ENCODE measurements around the gene RNF113B.

Gene RNF113B

GRCh38 chr13:98157188-98157587 is 19.9 kb downstream of the RNF113B start:
- Histone ChIP-seq H3K36me3 (ENCODE audit: control insufficient read depth, low read length) (no peaks in the 10 kb centered on the region), H3K27ac (ENCODE audit: low read depth, low read length) (no peak overlapping the region), H3K79me2 (ENCODE audit: control insufficient read depth, low read length) (no peaks in the 10 kb centered on the region), H4K20me1 (ENCODE audit: control insufficient read depth, insufficient read depth, low read depth, low read length) (no peaks in the 10 kb centered on the region), H3K9me3 (ENCODE audit: control insufficient read depth, insufficient read depth, low read length) (no peaks in the 10 kb centered on the region), H3K9me2 (replicated peaks; ENCODE audit: control insufficient read depth, low read length) (no peaks in the 10 kb centered on the region), H3K4me1 (ENCODE audit: control insufficient read depth, low read length) (no peaks in the 10 kb centered on the region), H3K27me3 (ENCODE audit: control insufficient read depth, low read length) (no peaks in the 10 kb centered on the region), H3F3A (ENCODE audit: control insufficient read depth, insufficient read depth) (no peaks in the 10 kb centered on the region), H3K4me3 (ENCODE audit: low read length) (no peak overlapping the region), H3K4me2 (ENCODE audit: low read length) (no peak overlapping the region)
- TF ChIP-seq, protein P1, sequence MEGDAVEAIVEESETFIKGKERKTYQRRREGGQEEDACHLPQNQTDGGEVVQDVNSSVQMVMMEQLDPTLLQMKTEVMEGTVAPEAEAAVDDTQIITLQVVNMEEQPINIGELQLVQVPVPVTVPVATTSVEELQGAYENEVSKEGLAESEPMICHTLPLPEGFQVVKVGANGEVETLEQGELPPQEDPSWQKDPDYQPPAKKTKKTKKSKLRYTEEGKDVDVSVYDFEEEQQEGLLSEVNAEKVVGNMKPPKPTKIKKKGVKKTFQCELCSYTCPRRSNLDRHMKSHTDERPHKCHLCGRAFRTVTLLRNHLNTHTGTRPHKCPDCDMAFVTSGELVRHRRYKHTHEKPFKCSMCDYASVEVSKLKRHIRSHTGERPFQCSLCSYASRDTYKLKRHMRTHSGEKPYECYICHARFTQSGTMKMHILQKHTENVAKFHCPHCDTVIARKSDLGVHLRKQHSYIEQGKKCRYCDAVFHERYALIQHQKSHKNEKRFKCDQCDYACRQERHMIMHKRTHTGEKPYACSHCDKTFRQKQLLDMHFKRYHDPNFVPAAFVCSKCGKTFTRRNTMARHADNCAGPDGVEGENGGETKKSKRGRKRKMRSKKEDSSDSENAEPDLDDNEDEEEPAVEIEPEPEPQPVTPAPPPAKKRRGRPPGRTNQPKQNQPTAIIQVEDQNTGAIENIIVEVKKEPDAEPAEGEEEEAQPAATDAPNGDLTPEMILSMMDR (IDR thresholded peaks at IDR 0.05; ENCODE audit: low read depth, low read length, poor library complexity, severe bottlenecking) = no peak
- TF ChIP-seq EZH2phosphoT487 (IDR thresholded peaks at IDR 0.05; ENCODE audit: borderline replicate concordance, low read length) = no peak

DNA sequence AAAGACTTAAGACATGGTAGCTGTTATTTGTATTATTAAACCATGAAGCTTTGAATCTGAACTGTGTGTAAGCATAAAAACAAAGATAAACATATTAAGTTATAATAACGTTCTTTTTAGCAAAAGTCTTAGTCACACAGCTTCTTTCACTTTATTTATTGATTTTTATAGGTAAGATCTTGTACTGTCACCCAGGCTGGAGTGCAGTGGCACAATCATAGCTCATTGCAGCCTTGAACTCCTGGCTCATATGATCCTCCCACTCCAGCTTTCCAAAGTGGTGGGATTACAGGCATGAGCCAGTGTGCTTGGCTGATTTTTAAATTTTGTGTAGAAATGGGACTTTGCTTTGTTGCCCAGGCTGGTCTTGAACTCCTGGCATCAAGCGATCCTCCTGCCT is 20.8 kb downstream of the RNF113B start:
- no peaks in the 10 kb centered on the region for H4K20me1 ChIP-seq (ENCODE audit: control insufficient read depth, insufficient read depth, low read depth, low read length)
- H3K9me3 ChIP-seq (ENCODE audit: control insufficient read depth, insufficient read depth, low read length) = no peaks in the 10 kb centered on the region
- H3K27ac ChIP-seq (ENCODE audit: low read depth, low read length) = no peak overlapping the region
- no peaks in the 10 kb centered on the region for H3K4me1 ChIP-seq (ENCODE audit: control insufficient read depth, low read length)
- no peaks in the 10 kb centered on the region for H3K36me3 ChIP-seq (ENCODE audit: control insufficient read depth, low read length)
- H3K9me2 ChIP-seq (replicated peaks; ENCODE audit: control insufficient read depth, low read length) = no peaks in the 10 kb centered on the region
- no peak overlapping the region for H3K4me2 ChIP-seq (ENCODE audit: low read length)
- no peaks in the 10 kb centered on the region for H3F3A ChIP-seq (ENCODE audit: control insufficient read depth, insufficient read depth)
- no peak overlapping the region for H3K4me3 ChIP-seq (ENCODE audit: low read length)
- no peaks in the 10 kb centered on the region for H3K27me3 ChIP-seq (ENCODE audit: control insufficient read depth, low read length)
- H3K79me2 ChIP-seq (ENCODE audit: control insufficient read depth, low read length) = no peaks in the 10 kb centered on the region
- TF ChIP-seq EZH2phosphoT487 (IDR thresholded peaks at IDR 0.05; ENCODE audit: borderline replicate concordance, low read length) = no peak
- TF ChIP-seq, protein P1 (IDR thresholded peaks at IDR 0.05; ENCODE audit: low read depth, low read length, poor library complexity, severe bottlenecking) = no peak

DNA sequence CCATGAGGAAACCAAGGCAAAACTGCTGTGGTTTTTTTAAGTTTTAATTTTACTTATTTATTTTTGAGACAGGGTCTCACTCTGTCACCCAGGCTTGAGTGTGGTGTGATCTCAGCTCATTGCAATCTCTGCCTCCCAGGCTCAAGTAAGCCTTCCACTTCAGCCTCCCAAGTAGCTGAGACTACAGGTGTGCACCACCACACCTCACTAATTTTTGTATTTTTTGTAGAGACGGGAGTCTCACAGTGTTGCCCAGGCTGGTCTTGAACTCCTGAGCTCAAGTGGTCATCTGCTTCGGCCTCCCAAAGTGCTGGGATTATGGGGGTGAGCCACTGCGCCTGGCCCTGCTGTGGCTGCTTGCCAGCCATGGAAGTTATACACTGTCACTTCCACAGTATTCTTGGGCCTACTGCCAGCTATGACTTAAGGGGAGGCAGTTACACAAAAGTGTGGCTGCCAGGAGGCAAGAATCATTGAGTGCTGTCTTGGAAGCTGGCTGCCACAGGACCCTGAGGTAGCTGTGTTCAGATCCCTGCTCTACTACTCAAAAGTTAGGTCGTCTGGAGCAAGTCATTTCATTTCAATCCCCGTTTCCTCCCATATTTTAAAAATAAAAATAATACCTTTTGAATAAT is 21.5 kb downstream of the RNF113B start:
- no peak for TF ChIP-seq EZH2phosphoT487 (IDR thresholded peaks at IDR 0.05; ENCODE audit: borderline replicate concordance, low read length)
- TF ChIP-seq, protein P1 (IDR thresholded peaks at IDR 0.05; ENCODE audit: low read depth, low read length, poor library complexity, severe bottlenecking) = no peak
- H4K20me1 ChIP-seq (ENCODE audit: control insufficient read depth, insufficient read depth, low read depth, low read length) = no peaks in the 10 kb centered on the region
- no peaks in the 10 kb centered on the region for H3K79me2 ChIP-seq (ENCODE audit: control insufficient read depth, low read length)

More for the DNA sequence above, 21.5 kb downstream of the RNF113B start:
- H3K9me3 ChIP-seq (ENCODE audit: control insufficient read depth, insufficient read depth, low read length) = no peaks in the 10 kb centered on the region
- no peaks in the 10 kb centered on the region for H3K4me1 ChIP-seq (ENCODE audit: control insufficient read depth, low read length)
- no peaks in the 10 kb centered on the region for H3K9me2 ChIP-seq (replicated peaks; ENCODE audit: control insufficient read depth, low read length)
- H3K4me2 ChIP-seq (ENCODE audit: low read length) = no peak overlapping the region
- no peaks in the 10 kb centered on the region for H3F3A ChIP-seq (ENCODE audit: control insufficient read depth, insufficient read depth)
- no peaks in the 10 kb centered on the region for H3K36me3 ChIP-seq (ENCODE audit: control insufficient read depth, low read length)
- no peak overlapping the region for H3K27ac ChIP-seq (ENCODE audit: low read depth, low read length)
- no peak overlapping the region for H3K4me3 ChIP-seq (ENCODE audit: low read length)
- no peaks in the 10 kb centered on the region for H3K27me3 ChIP-seq (ENCODE audit: control insufficient read depth, low read length)

Data from DOHH2 (cell line).